NK-92 (cell line): ENCODE data around the gene TRIM8.

Source experiments
- DNase-seq: peaks from one replicate; lab custom pipeline; 2025; ENCODE audit not compliant: unreplicated experiment; lab: John Stamatoyannopoulos, UW

The TRIM8 gene, protein sequence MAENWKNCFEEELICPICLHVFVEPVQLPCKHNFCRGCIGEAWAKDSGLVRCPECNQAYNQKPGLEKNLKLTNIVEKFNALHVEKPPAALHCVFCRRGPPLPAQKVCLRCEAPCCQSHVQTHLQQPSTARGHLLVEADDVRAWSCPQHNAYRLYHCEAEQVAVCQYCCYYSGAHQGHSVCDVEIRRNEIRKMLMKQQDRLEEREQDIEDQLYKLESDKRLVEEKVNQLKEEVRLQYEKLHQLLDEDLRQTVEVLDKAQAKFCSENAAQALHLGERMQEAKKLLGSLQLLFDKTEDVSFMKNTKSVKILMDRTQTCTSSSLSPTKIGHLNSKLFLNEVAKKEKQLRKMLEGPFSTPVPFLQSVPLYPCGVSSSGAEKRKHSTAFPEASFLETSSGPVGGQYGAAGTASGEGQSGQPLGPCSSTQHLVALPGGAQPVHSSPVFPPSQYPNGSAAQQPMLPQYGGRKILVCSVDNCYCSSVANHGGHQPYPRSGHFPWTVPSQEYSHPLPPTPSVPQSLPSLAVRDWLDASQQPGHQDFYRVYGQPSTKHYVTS

DNA sequence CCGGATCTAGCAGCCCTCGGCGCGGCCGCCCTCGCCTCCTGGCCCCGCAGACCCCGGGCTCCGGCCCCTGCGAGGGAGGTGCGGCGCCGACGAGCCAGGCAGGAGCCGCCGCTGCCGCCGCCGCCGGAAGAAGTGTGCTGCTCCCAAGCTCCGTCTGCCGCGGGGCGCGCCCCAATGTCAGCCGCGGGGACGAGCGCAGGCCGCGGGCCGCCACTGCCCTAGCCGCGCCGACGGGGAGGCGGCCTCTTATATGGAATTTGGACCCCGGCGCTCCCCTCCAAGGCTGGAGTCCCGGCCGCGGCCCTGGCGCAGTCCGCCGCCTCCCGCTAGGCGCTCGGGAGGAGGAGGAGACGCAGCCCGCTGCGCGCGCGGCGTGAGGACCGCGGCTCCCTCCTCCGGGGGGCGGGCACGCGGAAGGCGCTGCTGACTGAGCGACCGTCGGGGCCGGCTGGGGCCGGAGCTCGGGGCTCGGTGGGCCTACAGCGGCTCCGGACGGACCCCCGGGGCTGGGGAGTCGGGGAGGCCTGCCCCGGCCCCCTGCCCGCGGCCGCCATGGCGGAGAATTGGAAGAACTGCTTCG lies at the start of gene TRIM8:
TSS of gene TRIM8 (plus strand) at position 414 of the 580 bp plus-strand sequence. CDS start at position 553, 139 bp downstream.
- no peak for DNase-seq

DNA sequence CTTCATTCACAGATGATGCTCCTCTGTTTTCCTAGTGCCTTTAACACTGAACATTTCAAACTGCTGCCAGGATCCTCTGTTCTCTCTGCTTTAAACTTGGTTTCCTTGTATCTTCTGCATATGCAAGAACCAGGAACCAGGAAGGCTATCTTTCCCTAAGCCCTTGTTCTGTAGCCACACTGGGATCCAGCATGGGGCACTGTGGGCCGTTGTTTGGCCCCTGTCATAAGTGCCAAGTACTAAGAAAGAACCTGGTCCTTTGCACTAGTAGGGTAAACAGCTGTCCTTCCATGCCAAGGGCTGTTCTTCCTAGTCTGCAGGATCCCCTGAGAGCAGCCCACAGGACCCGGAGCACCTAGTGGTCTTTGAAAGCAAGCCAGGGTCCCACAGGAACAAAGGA lies 49.0 kb upstream of the TRIM8 start:
- no peak for DNase-seq

DNA sequence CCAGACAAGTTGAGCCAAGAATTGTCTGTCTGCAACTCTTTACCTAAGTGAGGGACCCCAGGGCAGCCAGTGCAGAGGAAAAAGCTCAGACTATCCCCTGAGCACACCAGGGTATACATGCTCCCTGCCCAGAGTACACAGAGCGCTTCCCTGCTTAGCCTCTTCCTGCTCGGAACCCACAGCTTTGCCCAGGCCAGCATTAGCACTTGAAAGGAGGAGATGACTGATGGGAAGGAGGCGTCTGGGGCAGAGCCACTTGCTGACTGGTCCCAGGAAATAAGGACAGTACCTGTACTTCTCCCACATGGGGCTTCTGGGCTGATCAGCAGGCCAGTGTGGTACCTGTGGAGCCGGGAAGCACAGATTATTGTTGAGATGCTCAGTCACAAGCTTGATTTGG lies 48.4 kb upstream of the TRIM8 start:
- DNase-seq: no peak

DNA sequence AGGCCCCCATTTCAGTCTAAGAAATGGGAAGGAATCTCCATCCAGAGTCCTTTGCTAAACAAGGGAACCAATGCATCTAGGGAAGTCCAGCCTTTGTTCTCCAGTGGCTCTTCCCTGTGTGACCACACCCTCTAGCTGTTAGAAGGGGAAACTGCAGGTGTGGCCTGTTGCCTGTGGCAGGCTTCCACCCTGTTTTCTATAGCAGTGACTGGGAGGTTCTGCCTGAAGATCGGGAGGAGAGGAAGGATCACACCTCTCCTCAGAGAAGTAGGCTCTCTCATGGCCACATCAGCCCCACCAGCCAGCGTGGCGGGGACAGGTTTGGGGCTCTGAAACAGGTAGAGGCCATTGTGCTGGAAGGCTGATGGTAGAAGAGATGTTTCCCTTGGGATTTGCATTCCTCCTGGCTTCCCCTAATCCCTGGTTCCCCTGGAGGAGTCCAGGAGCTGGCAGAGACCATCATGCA lies 47.7 kb upstream of the TRIM8 start:
- no peak for DNase-seq

DNA sequence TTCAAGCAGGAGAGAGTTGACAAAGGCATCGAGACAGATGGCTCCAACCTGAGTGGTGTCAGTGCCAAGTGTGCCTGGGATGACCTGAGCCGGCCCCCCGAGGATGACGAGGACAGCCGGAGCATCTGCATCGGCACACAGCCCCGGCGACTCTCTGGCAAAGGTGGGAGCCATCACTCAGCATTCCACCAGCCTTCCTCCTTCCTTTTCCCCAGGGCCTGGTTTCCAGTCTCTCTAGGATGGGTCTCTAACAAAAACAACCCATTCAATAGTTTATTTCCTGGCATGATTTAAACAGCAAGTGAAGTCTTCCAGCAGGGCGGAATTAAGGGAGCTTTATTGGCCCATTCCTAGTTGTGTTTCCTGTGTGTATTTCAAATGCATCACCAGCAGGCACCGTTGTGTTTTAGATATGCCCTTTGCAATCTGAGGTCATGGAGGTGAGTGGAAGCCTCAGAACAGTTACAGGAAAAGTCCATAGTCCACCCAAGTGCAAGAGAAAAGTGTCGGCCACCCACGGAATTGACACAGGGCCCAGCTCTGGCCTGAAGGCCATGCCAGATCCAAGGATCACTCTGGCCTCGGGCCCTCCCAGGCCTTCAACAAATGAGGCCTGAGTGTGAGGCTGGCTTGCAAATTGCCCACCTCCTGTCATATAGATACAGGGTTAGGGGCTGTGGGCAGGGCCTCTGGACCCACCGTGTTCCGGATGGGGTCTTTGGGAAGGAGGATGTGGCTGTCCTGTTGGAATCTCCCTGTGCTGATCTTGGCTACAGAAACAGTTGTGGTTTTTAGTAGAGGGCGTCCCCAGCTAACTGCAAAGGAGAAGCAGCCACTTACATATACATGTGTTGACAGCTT lies 46.9 kb upstream of the TRIM8 start:
- no peak for DNase-seq

DNA sequence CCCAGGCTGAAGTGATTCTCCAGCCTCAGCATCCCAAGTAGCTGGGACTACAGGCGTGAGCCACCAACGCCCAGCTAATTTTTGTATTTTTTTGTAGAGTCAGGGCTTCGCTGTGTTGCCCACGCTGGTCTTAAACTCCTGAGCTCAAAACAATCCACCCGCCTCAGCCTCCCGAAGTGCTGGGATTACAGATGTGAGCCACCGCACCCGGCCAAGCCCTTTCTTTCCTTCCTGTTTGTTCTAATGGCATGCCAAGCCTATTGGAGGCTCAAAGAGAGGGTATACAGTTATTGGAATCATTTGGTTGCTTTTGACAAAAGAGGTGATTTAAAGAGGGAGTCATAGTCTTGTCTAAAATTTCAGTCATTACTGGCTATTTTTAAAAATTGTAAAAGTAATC lies 46.0 kb upstream of the TRIM8 start:
- no peak for DNase-seq

DNA sequence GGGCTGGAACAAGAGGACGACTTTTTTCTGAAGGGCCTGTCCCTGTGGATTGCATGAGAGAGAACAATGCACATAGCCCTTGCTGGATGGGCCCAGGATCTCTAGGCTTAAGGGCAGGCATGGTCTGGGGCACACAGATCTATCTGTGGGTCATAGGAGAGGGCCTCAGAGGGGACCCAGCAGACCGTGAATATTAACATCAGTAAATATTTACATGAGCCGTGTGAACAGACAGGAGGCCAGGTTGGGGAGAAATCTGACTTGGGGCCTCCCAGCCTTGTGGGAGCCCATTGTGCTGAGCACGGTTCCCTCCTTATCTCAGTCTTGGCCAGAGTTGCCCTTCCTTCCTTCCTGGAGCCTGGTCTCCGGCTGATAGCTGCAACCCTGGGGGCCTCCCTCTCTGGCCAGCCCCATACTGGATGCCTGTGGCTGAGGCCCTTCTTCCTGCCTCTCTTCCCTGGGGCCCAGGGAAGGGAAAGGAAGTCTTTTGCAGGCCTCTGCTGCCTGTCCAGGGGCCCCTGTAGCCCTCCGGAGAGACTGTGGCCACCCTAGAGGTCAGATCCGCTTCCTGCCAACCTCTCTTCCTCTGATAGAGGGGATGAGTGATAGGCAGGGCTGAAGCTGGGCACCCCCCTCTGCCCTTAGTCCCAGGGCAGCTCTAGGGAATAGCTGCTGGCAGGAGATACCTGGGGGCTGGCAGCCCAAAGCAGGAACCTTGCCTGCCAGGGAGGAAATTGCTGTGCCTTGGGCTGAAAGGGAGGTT lies 44.5 kb upstream of the TRIM8 start:
- DNase-seq: no peak

DNA sequence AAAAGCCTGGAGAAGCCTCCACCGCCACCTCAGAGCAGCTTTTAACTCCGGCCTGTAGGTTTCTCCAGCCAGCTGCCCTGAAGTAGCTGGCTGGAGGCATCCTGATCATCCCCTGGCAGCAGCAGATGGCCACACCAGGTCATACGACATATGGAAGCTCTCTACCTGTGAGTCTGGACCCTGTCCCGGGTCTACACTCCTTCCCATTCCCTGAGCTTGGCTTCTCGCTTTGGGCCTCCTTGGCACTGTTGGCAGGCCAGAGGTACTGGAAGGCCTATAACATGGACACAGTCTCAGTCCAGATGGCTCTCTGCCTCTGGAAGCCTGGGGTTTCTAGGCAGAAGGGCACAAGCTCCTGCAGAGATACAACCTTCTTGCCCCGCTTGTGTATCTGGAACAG lies 43.5 kb upstream of the TRIM8 start:
- DNase-seq: no peak

DNA sequence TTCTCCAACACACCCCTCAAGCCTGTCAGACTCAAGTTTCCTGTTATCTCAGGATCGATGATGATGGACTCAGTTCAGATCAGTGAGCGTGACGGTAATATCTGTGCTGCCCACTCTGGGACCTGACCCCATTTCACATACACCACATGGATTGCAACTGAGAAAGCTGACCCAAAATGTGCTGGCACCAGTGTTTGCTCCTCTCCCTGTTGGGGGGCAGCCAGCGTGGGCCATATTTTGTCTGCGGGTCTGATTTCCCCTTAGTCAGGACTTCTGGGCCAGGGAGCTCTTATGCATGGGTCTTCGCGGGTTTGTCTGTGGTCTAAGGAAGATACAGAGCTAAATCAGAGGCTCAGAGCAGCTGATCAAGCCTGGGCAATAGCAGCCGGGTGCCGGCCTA lies 42.6 kb upstream of the TRIM8 start:
- no peak for DNase-seq

DNA sequence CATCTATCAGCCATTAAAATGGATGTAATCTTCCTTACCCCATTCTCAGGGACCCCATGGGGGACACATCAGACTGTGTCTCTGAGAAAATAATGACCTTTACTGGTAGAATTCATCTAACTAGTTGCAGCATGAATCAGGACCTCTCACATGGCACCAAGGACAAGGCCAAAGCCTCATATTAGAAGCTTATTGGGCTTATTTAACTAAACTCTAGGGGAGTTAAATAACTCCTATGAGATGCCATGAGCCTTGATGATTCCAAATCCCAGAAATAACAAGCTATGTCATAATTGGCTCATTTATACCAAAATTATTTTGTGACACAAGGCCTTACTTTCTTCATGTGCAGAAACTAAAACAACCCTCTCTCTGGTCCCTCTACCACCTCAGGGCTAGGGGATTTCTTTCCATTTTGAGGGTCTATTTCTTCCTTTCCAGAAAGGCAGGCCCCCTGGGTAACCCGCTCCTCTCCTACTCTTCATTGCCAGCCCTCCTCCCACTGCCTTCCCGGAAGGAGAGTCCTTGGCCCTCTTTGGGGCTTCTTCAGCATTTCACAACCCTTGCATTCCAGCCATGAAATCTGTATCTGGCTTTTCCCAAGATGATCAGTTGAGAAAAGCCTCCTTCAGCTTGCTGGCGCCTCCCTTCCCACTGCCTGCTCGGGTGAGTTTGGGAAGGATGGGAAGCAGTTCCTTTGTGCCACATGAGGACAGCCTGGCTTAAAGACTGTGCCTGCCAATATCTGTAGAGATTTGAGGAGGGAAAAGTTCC lies 41.8 kb upstream of the TRIM8 start:
- DNase-seq: no peak

DNA sequence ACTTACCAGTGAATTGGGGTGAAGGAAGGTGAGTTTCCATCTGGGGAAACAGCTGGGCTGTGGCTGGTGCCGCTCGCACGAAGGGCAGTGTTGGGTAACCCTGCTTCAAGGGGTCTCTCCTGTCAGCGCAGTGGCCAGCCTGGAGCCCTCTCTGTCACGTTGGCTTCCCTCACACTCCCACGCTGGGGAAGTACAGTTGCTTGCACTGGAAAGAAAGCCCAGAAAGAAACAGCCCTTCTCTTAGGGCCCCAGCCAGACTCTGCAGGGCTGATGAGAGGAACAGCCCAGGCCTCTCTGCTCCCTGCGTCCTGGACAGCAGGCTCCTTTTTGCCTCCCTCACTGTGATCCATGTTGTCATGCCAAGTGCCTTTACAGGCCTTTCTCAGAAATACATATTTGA lies 40.3 kb upstream of the TRIM8 start:
- DNase-seq: no peak

DNA sequence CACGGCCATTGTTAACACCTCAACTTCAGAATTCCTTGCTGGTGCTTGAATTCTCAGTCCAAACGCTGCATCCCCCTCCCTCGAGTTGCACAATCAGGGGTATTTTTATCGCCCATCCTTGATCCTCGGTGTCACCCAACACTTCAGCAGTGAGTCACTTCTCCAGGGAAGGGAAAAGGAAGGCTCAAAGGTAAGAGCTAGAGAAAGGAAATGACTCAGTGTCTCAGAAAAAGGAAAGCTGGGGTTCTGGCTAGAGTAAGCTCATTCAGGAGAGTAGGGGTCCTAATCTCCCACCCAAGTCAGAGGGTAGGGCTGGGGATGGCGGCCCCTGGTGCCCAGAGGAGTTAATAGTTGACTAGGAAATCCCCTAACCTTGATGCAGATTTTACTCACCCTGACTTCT lies 39.8 kb upstream of the TRIM8 start:
- DNase-seq: no peak

DNA sequence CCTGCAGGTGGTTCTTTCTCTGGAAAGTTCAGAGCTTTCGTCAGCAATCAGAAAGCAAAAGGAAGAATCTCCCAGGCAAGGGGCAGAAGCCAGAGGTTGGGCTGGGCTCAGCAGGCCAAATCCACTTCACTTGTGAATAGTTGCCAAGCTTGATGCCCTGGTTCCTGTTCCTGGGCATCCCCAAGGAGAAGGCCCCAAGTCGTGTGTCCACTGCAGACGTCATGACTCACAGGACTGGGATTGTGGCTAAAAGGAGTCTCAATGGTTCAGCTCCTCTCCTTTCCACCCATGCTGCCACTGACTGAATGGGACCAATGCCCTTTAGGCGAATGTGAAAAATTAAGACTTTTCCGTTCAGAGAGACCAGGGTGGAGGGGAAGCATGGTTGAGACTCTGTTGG lies 38.6 kb upstream of the TRIM8 start:
- DNase-seq: no peak

DNA sequence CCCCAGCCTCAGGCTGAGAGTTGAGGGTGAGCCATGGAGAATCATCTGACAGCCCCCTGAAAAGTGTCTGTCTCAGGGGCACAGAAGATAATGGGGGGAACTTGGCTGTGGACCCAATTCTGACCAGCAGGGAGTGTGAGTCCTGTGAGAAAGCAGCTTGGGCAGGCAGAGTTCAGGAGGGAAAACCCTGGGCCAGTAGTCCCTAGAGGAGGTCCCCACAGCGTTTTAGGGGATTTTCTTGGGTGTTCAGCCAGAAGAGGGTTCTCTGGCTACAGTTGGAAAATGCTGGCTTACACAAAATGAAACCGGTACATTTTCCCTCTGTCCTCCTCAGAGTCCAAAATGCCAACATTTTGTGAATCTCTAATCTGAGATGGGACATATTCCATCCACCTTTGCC lies 35.8 kb upstream of the TRIM8 start:
- DNase-seq: no peak

DNA sequence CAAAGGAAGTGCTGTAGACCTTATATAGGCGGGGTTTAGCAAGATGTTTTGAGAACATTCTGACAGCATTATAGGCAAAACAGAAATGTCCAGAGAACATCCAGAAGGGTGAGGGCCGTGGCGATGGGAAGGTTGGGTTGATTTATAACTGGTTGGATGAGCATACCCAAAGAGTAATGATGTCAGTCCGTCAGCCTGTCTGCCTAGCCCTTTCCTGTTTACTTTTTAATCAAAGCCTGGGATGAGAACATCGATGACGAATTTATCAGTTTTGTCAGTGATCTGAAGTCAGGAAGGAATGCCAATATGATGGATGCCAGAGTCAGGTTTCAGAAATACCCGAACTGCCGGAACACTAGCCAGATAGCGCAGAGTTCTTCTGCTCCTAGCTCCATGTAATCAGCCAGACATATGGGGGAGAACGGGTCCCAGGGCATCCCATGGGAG lies 33.8 kb upstream of the TRIM8 start:
- no peak for DNase-seq

DNA sequence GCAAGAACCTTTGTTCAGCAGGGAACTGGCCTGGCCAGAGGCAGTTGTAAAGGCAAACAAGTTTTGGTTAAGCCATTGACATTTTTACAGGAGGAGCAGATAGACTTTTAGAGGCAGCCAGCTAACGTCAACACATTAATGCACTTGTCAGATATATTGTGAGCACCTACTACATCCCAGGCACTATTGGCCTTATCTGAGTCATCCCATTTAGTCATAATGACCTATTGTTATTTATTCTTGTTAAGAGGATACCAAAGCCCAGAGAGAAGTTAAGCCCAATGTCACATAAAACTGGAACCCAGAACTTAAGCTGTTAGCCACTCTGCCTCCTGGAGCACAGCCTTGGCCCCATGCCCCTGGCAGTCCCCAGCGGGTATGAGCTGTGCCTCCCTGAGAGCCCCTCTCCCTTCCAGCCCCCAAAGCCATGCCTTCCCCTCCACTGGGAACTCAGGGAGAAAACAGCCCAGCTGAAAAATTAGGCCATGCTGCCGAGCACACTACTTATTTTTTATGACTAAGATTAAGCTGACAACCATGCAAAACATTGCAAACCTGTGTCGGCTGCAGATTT lies 32.7 kb upstream of the TRIM8 start:
- no peak for DNase-seq

DNA sequence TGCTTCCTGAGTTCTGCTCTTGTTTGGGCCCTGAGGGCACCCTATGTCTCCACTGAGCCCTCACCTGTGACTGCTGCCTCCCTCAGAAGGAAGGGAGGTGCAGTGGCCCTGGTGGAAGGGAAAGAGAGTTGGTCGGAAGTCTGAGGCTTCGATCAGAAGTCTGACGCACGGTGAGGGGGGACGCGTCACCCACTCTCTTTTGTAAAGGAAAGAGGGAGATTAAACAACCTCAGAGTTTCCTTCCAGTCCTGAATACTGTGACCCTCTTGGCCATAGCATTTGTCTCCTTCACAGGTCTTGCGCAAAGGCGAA lies 31.4 kb upstream of the TRIM8 start:
- no peak for DNase-seq

DNA sequence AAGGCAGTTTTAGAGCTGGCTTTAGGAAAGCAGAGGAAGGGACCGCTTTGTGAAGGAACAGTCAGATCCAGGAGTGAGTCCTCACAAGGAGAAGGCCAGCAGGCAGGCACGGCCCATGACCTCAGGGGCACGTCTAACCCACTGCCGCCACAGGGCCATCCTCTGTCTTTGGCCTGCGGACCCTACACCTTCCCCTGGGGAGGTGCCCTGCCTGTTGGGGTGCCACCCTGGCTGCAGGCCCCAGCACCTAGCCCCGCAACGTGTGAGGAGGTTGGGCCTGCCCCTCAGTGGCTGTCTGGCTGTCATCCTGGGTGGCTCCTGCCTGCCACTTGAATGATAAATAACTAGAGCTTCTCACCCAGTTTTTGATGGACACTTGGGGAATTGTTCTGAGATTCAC lies 31.0 kb upstream of the TRIM8 start:
- DNase-seq: no peak

DNA sequence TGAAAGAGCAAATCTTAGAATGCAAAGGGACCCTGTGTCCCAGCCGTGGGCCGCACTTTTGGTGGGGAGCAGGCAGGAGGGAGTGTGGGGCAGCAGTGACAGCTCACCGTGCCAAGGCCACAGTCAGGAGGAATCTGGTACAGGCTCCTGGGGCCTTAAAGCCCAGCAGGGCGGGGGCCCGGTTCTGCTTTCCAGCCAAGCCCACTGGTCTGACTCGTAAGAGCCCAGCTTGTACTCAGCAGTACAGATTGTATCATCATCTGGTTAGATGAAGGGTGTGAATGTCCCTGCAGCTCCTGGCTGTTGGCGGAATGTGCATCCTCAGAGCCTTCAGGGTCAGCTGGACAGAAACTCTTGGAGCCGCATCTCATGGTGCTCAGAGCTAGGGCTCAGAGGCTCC lies 30.5 kb upstream of the TRIM8 start:
- DNase-seq: no peak

DNA sequence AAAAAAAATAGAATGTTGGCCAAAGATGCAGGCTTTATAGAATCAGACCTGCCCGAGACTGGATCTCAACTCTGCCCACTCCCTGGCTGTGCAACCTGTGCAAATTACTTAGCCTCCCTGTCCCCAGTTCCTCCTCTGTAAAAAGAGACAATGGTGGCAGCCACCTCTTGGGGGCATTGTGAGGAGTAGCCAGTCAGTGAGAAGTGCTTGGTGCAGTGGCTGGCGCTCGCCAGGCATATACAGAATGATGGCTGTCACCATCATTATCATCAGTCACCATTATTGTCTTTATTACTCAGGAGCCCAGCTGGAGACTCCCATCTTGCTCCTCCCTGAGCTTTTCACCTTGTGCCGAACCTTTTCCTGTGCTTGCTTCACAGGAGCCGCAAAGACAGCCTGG lies 29.4 kb upstream of the TRIM8 start:
- no peak for DNase-seq
